CD14-positive monocyte (primary cell): Measurements from ENCODE around the gene RASA4B. TPM values are rescaled to one million over a fixed set of nuclear protein-coding genes. Genes with fewer than 3 reads are reported as not detected.

Experiments
- DNase-seq, 3 donors: peaks; one replicate each; pipeline ENCODE4 v3.0.0-alpha.2; 2011 to 2022
- H2AFZ ChIP-seq: 2 replicates; pipeline ENCODE4 v1.6.0; 2012; ENCODE audit warnings: mild to moderate bottlenecking, low read depth, low read length, inconsistent platforms; ENCODE audit not compliant: insufficient read depth, poor library complexity, severe bottlenecking
- H3K27ac ChIP-seq, 2 donors: 1 replicate in 1 of 2; 2 replicates in 1 of 2; pipeline ENCODE4 v1.5.1; 2012 to 2013; ENCODE audit warnings: low read length in 2 of 2, control low read depth in 1 of 2, inconsistent platforms in 1 of 2, low read depth in 1 of 2, mild to moderate bottlenecking in 1 of 2
- H3K27me3 ChIP-seq, 2 donors: one replicate each; pipeline versions ENCODE4 v1.6.0 to v1.6.1; 2011 to 2013; ENCODE audit warnings: low read length in 2 of 2; ENCODE audit not compliant: control insufficient read depth in 2 of 2, insufficient read depth in 2 of 2
- H3K36me3 ChIP-seq, 2 donors: replicated peaks in 1 of 2; 1 replicate in 1 of 2; 2 replicates in 1 of 2; pipeline versions ENCODE4 v1.5.1 to v1.6.1; 2012 to 2013; ENCODE audit warnings: low read length in 2 of 2, control low read depth in 1 of 2, inconsistent platforms in 1 of 2, mild to moderate bottlenecking in 1 of 2; ENCODE audit not compliant: insufficient read depth in 2 of 2, control insufficient read depth in 1 of 2
- H3K4me1 ChIP-seq, 2 donors: 1 replicate in 1 of 2; 2 replicates in 1 of 2; pipeline versions ENCODE4 v1.5.1 to v1.6.1; 2012 to 2013; ENCODE audit warnings: low read length in 2 of 2, control low read depth in 1 of 2, inconsistent platforms in 1 of 2, mild to moderate bottlenecking in 1 of 2, moderate library complexity in 1 of 2; ENCODE audit not compliant: insufficient read depth in 2 of 2, control insufficient read depth in 1 of 2
- H3K4me2 ChIP-seq: replicated peaks from 2 replicates; pipeline ENCODE3; 2012; ENCODE audit warnings: low read length, moderate library complexity, mild to moderate bottlenecking; ENCODE audit not compliant: poor library complexity, severe bottlenecking; ENCODE audit errors: extremely low read depth
- H3K4me3 ChIP-seq, 3 experiments: fragments of 200-600 bp in 1 of 3; sonication (generic) in 1 of 3; replicated peaks in 1 of 3; 1 replicate in 2 of 3; 2 replicates in 1 of 3; pipeline ENCODE4 v1.5.1; 2011 to 2013; ENCODE audit warnings: low read length in 3 of 3, mild to moderate bottlenecking in 3 of 3, control low read depth in 2 of 3, low read depth in 2 of 3, inconsistent platforms in 1 of 3, moderate library complexity in 1 of 3
- H3K79me2 ChIP-seq: 2 replicates; pipeline ENCODE4 v1.6.0; 2012; ENCODE audit warnings: mild to moderate bottlenecking, control low read depth, inconsistent platforms, low read length, moderate library complexity; ENCODE audit not compliant: insufficient read depth
- H3K9ac ChIP-seq: 2 replicates; pipeline ENCODE4 v1.6.0; 2017; ENCODE audit warnings: low read length, mild to moderate bottlenecking; ENCODE audit not compliant: insufficient read depth, poor library complexity, severe bottlenecking
- H3K9me3 ChIP-seq, 2 donors: replicated peaks in 1 of 2; 1 replicate in 1 of 2; 2 replicates in 1 of 2; pipeline versions ENCODE4 v1.5.1 to v1.6.1; 2012 to 2013; ENCODE audit warnings: low read length in 2 of 2, control low read depth in 1 of 2; ENCODE audit not compliant: control insufficient read depth in 1 of 2, insufficient read depth in 1 of 2
- H4K20me1 ChIP-seq: 2 replicates; pipeline ENCODE4 v1.6.0; 2012; ENCODE audit warnings: mild to moderate bottlenecking, low read length, control low read depth, moderate library complexity; ENCODE audit not compliant: insufficient read depth
- H3K27ac Mint-ChIP-seq, 7 donors: one replicate each; pipeline ENCODE4 v1.8.0; 2020; ENCODE audit warnings: mild to moderate bottlenecking in 7 of 7, mixed read lengths in 7 of 7, moderate library complexity in 6 of 7, inconsistent platforms in 2 of 7
- H3K27me3 Mint-ChIP-seq, 3 donors: one replicate each; pipeline ENCODE4 v1.8.0; 2021 to 2022; ENCODE audit warnings: low read depth in 3 of 3, mild to moderate bottlenecking in 3 of 3, mixed read lengths in 3 of 3, moderate library complexity in 3 of 3, inconsistent platforms in 1 of 3
- H3K36me3 Mint-ChIP-seq, 2 donors: one replicate each; pipeline ENCODE4 v1.8.0; 2020; ENCODE audit warnings: mixed read lengths in 2 of 2, inconsistent platforms in 1 of 2, mild to moderate bottlenecking in 1 of 2
- H3K4me1 Mint-ChIP-seq: one replicate; pipeline ENCODE4 v1.8.0; 2020; ENCODE audit warnings: mild to moderate bottlenecking, mixed read lengths
- H3K4me3 Mint-ChIP-seq, 2 donors: one replicate each; pipeline ENCODE4 v1.8.0; 2020; ENCODE audit warnings: mild to moderate bottlenecking in 2 of 2, mixed read lengths in 2 of 2, moderate library complexity in 1 of 2
- H3K9me3 Mint-ChIP-seq, 7 donors: one replicate each; pipeline ENCODE4 v1.8.0; 2020 to 2022; ENCODE audit warnings: mixed read lengths in 7 of 7, mild to moderate bottlenecking in 6 of 7, moderate library complexity in 6 of 7, inconsistent platforms in 2 of 7
- CTCF ChIP-seq: fragments of 200-600 bp; IDR thresholded peaks from one replicate; pipeline ENCODE4 v1.8.0; 2022; ENCODE audit warnings: antibody characterized with exemption, mild to moderate bottlenecking
- WGBS: methylation state at CpG from one replicate; pipeline ENCODE4 v1.1.5; 2013; ENCODE audit warnings: missing lambda C conversion rate; ENCODE audit not compliant: insufficient coverage; 5-methylcytosine and 5-hydroxymethylcytosine counted together
- intact Hi-C, 2 donors: fragments of 100-400 bp; cut with micrococcal nuclease; formaldehyde crosslinking; loops; one replicate each; pipeline versions ENCODE4 v1.15.0 to v1.15.1; 2023
- polyA plus RNA-seq, 3 donors: library from polyadenylated mRNA; depleted of rRNA in 1 of 3; unstranded in 2 of 3; stranded (reverse) in 1 of 3; fragments of 300-500 nt in 2 of 3; fragments of >200 nt in 1 of 3; fragmentation: Illumina TruSeq in 2 of 3; gene quantifications; 1 replicate in 2 of 3; 2 replicates in 1 of 3; pipeline ENCODE4 v1.2.3, GENCODE V29; 2012 to 2021

Gene RASA4B
- polyA plus RNA-seq, 3 donors, result 6.3 to 24.1 (median 20.1) TPM

GRCh38 chr7:102454468-102454867 lies 63.1 kb downstream of the RASA4B start:
- Mint-ChIP-seq H3K4me1 (no peaks in the 10 kb centered on the region), H3K27me3 (no peaks in the 10 kb centered on the region), H3K36me3 (peaks cover 24 to 44% of the 10 kb centered on the region in 2 donors), H3K4me3 (no peak overlapping the region), H3K9me3 (no peaks in the 10 kb centered on the region), H3K27ac (peak overlapping the region in 1 of 7 donors; percentile 35)
- no peak for DNase-seq
- WGBS, result 58% methylated on average over 9 of the region's 12 CpGs
- no peaks in the 10 kb centered on the region for H3K27me3 ChIP-seq
- no peak overlapping the region for H3K27ac ChIP-seq
- no peaks in the 10 kb centered on the region for H3K4me1 ChIP-seq
- H4K20me1 ChIP-seq, result peaks cover 4% of the 10 kb centered on the region
- no peak for TF ChIP-seq CTCF
- no peak overlapping the region for H3K9ac ChIP-seq
- intact Hi-C loops, result loop anchor here in 1 of 2 donors (5.0 to 10.0 kb wide), 2 partner anchors 42 to 170 kb away; partner anchors contain the start of gene SH2B2
- H3K79me2 ChIP-seq, result no peaks in the 10 kb centered on the region
- H3K4me3 ChIP-seq, result no peak overlapping the region
- no peaks in the 10 kb centered on the region for H3K9me3 ChIP-seq
- peaks cover 31 to 42% of the 10 kb centered on the region in 2 donors for H3K36me3 ChIP-seq
- H2AFZ ChIP-seq, result no peak overlapping the region
- H3K4me2 ChIP-seq, result no peak overlapping the region

DNA sequence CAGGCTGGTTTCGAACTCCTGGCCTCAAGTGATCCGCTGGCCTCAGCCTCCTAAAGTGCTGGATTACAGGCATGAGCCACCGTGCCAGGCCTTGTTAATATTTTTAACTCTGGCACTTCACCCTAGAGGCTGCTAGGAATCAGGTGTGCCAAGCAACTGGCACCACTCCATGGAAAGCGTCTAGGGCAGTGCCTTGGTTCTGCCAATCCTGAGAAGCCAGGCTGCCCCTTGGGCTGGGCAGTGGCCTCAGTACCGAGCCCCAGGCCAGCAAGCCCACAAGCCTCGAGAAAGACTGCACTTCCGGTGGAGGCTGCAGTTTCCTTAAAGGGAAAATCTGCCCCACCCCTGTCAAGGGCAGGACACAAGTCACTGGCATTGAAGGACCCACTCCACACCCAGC lies 64.3 kb downstream of the RASA4B start:
- no peak for TF ChIP-seq CTCF
- WGBS, result 93% methylated on average over 6 of the region's 7 CpGs
- H3K27me3 ChIP-seq, result no peaks in the 10 kb centered on the region
- Mint-ChIP-seq H3K36me3 (peaks cover 15 to 37% of the 10 kb centered on the region in 2 donors), H3K4me3 (no peak overlapping the region), H3K4me1 (no peaks in the 10 kb centered on the region), H3K27me3 (no peaks in the 10 kb centered on the region), H3K9me3 (no peaks in the 10 kb centered on the region), H3K27ac (peak overlapping the region in 1 of 7 donors; percentile 33)
- no peaks in the 10 kb centered on the region for H3K79me2 ChIP-seq
- no peak overlapping the region for H3K4me3 ChIP-seq
- no peaks in the 10 kb centered on the region for H3K9me3 ChIP-seq
- H3K27ac ChIP-seq, result no peak overlapping the region
- peaks cover 7% of the 10 kb centered on the region for H4K20me1 ChIP-seq
- no peak for DNase-seq
- no peaks in the 10 kb centered on the region for H3K4me1 ChIP-seq
- H3K4me2 ChIP-seq, result no peak overlapping the region
- intact Hi-C loops, result loop anchor here in 1 of 2 donors (5.0 to 10.0 kb wide), 2 partner anchors 41 to 169 kb away; partner anchors contain the start of gene SH2B2
- no peak overlapping the region for H2AFZ ChIP-seq
- peaks cover 25 to 30% of the 10 kb centered on the region in 2 donors for H3K36me3 ChIP-seq
- no peak overlapping the region for H3K9ac ChIP-seq
